Ovary (tissue), 9 donors: ENCODE data around the gene TRAF4. TPM values are rescaled to one million over a fixed set of nuclear protein-coding genes. Genes with fewer than 3 reads are reported as not detected.

Experiments
- DNase-seq, 5 donors: peaks; one replicate each; pipeline ENCODE4 v3.0.0-alpha.2; 2019 to 2020
- H3K27ac ChIP-seq, 2 donors: fragments of 200-600 bp; one replicate each; pipeline versions ENCODE4 v1.5.1 to v1.8.0; 2019 to 2022
- H3K27me3 ChIP-seq: fragments of 200-600 bp; one replicate; pipeline ENCODE4 v1.8.0; 2022
- H3K36me3 ChIP-seq: fragments of 200-600 bp; sonication (generic); one replicate; pipeline ENCODE4 v1.5.1; 2019
- H3K4me1 ChIP-seq: one replicate; pipeline ENCODE4 v1.8.1; 2013; ENCODE audit warnings: mild to moderate bottlenecking, moderate library complexity; ENCODE audit not compliant: insufficient read depth
- H3K4me3 ChIP-seq: fragments of 200-600 bp; sonication (generic); one replicate; pipeline ENCODE4 v1.5.1; 2017
- H3K9me3 ChIP-seq, 2 donors: fragments of 200-600 bp in 1 of 2; sonication (generic) in 1 of 2; one replicate each; pipeline versions ENCODE4 v1.5.1 to v1.8.1; 2013 to 2019; ENCODE audit warnings: mild to moderate bottlenecking in 1 of 2, moderate library complexity in 1 of 2
- CTCF ChIP-seq, 3 donors: fragments of 450-650 bp in 2 of 3; fragments of 200-600 bp in 1 of 3; IDR thresholded peaks; one replicate each; pipeline versions ENCODE4 v1.5.1 to v1.8.0; 2016 to 2022; ENCODE audit warnings: antibody characterized with exemption in 3 of 3, mild to moderate bottlenecking in 1 of 3
- EP300 ChIP-seq: sonication (generic); formaldehyde crosslinking; IDR thresholded peaks from one replicate; pipeline ENCODE4 v1.6.1; 2017; ENCODE audit warnings: antibody characterized with exemption
- POLR2A ChIP-seq: fragments of 450-650 bp; IDR thresholded peaks from one replicate; pipeline ENCODE4 v1.6.1; 2017; ENCODE audit warnings: antibody characterized with exemption, mild to moderate bottlenecking, moderate library complexity
- WGBS, 3 donors: extraction: QIAGEN DNeasy Blood & Tissue Kit in 1 of 3; methylation state at CpG; one replicate each; pipeline versions ENCODE4 v1.1.5 to v1.1.7; 2013 to 2017; 5-methylcytosine and 5-hydroxymethylcytosine counted together
- intact Hi-C, 4 donors: fragments of 100-400 bp; cut with DNase I; formaldehyde crosslinking; loops; one replicate each; pipeline versions ENCODE4 v1.11.0 to v1.15.1; 2022 to 2023
- polyA plus RNA-seq, 2 donors: library from polyadenylated mRNA; stranded (reverse); fragments of 200-250 nt in 1 of 2; fragments of 350-450 nt in 1 of 2; fragmentation: Illumina TruSeq in 1 of 2; extraction: RNeasy Lipid Tissue Mini Kit (QIAGEN cat#74804) in 1 of 2; gene quantifications; one replicate each; pipeline ENCODE4 v1.2.3, GENCODE V29; 2013 to 2014
- total RNA-seq, 7 donors: library from RNA; depleted of rRNA in 2 of 7; stranded (reverse); fragments of >200 nt in 2 of 7; fragmentation: NEBNext Ultra II Directional in 3 of 7; extraction: Animal tissue kit (Norgen Biotek cat#: 25700) in 3 of 7; gene quantifications; one replicate each; pipeline versions ENCODE4 v1.1.0 to v1.2.4, GENCODE V29; 2016 to 2023
- donor health status: DM: no; HTN: no; CAD: no; lungs with moderate emphysema.
- donor health status: DM: no; HTN: no; CAD: no.
- donor health status: Bipolar disorder and iron deficiency.
- donor health status: DM: yes; HTN: yes; CAD: no.
- donor health status: DM: no; HTN: no; CAD: no.
- donor health status: DM: yes; HTN: yes; CAD: no.

Gene TRAF4
- total and polyA plus RNA-seq, 9 donors: 3.5 to 61.3 (median 14.9) TPM

- DNase-seq: no peak
- Histone ChIP-seq H3K36me3 (peaks cover 2% of the 10 kb centered on the region), H3K27ac (no peak overlapping the region), H3K4me3 (no peak overlapping the region), H3K27me3 (no peaks in the 10 kb centered on the region), H3K4me1 (no peaks in the 10 kb centered on the region), H3K9me3 (no peaks in the 10 kb centered on the region)
- 59 to 62% (median 61%) methylated on average over 10 of the region's 10 CpGs for WGBS, 3 donors
- TF ChIP-seq POLR2A (no peak), EP300 (no peak), CTCF (IDR thresholded peaks at IDR 0.05) (no peak)
- intact Hi-C loops: loop anchor here in 1 of 4 donors (10.0 kb wide), 1 partner anchor 47 kb away; no protein-coding TSS in a partner anchor
Measured at GRCh38 chr17:28702026-28702751, 41.6 kb upstream of the TRAF4 start.

GRCh38 chr17:28702752-28703150 lies 41.1 kb upstream of the TRAF4 start:
- 48 to 64% (median 51%) methylated on average over 3 of the region's 3 CpGs for WGBS, 3 donors
- TF ChIP-seq EP300: no peak
- TF ChIP-seq POLR2A: no peak
- TF ChIP-seq CTCF (IDR thresholded peaks at IDR 0.05): no peak
- Histone ChIP-seq H3K36me3 (no peaks in the 10 kb centered on the region), H3K4me1 (no peaks in the 10 kb centered on the region), H3K4me3 (no peak overlapping the region), H3K9me3 (no peaks in the 10 kb centered on the region), H3K27ac (no peak overlapping the region), H3K27me3 (no peaks in the 10 kb centered on the region)
- intact Hi-C loops: loop anchor here in 1 of 4 donors (10.0 kb wide), 1 partner anchor 48 kb away; no protein-coding TSS in a partner anchor
- no peak for DNase-seq

GRCh38 chr17:28703552-28704218 lies 40.1 kb upstream of the TRAF4 start:
- Histone ChIP-seq H3K27me3 (no peaks in the 10 kb centered on the region), H3K4me3 (no peak overlapping the region), H3K27ac (no peak overlapping the region), H3K9me3 (no peaks in the 10 kb centered on the region), H3K4me1 (no peaks in the 10 kb centered on the region), H3K36me3 (no peaks in the 10 kb centered on the region)
- intact Hi-C loops: loop anchor here in 1 of 4 donors (10.0 kb wide), 1 partner anchor 49 kb away; no protein-coding TSS in a partner anchor
- 68 to 71% (median 69%) methylated on average over 16 of the region's 16 CpGs for WGBS, 3 donors
- no peak for DNase-seq
- no peak for TF ChIP-seq CTCF (IDR thresholded peaks at IDR 0.05)
- no peak for TF ChIP-seq EP300
- TF ChIP-seq POLR2A: no peak

GRCh38 chr17:28704219-28704858 lies 39.5 kb upstream of the TRAF4 start:
- Histone ChIP-seq H3K4me1 (no peaks in the 10 kb centered on the region), H3K27me3 (no peaks in the 10 kb centered on the region), H3K27ac (no peak overlapping the region), H3K4me3 (no peak overlapping the region), H3K9me3 (no peaks in the 10 kb centered on the region), H3K36me3 (no peaks in the 10 kb centered on the region)
- WGBS, 3 donors: 80 to 88% (median 83%) methylated on average over 13 to 14 of the region's 14 CpGs
- intact Hi-C loops: loop anchor here in 1 of 4 donors (10.0 kb wide), 1 partner anchor 50 kb away; no protein-coding TSS in a partner anchor
- TF ChIP-seq CTCF (IDR thresholded peaks at IDR 0.05): no peak
- no peak for TF ChIP-seq EP300
- TF ChIP-seq POLR2A: no peak
- no peak for DNase-seq
